GM12873 (cell line): Measurements from ENCODE around the gene GALNTL6.

Source experiments
- CTCF ChIP-seq: IDR thresholded peaks from 2 replicates; pipeline ENCODE4 v1.5.1; 2012; ENCODE audit warnings: low read depth, mild to moderate bottlenecking, moderate library complexity, low read length, control low read depth; ENCODE audit not compliant: insufficient read depth; ENCODE audit errors: missing control alignments

The GALNTL6 gene

DNA sequence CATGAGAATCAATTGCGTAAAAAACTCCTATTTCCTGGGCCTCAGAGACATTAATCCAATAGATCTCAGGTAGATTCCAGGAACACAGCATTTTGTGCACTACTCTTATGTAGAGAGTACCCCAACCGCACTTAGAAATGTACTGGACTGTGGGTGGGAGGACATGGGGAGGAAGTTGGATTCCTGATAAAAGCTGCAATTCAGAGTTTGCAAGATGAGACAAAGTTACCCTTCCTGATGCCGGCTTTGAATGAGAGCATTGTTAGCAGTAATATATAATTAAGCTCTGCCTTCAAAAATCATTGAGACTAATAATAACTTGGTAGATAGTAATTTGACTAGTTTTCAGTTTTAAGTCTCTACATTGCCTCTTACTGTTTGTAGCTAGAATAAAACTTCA, 1032.1 kb downstream of the GALNTL6 start:
- no peak for TF ChIP-seq CTCF

GRCh38 chr4:172850838-172851237, 1037.6 kb downstream of the GALNTL6 start:
- no peak for TF ChIP-seq CTCF

- TF ChIP-seq CTCF: no peak
Measured at GRCh38 chr4:172851534-172851933, 1038.3 kb downstream of the GALNTL6 start.

- TF ChIP-seq CTCF: no peak
Measured at GRCh38 chr4:172857026-172857425, 1043.8 kb downstream of the GALNTL6 start.

GRCh38 chr4:172858731-172859230, 1045.6 kb downstream of the GALNTL6 start:
- TF ChIP-seq CTCF: no peak

GRCh38 chr4:172865103-172865502, 1051.9 kb downstream of the GALNTL6 start:
- no peak for TF ChIP-seq CTCF

DNA sequence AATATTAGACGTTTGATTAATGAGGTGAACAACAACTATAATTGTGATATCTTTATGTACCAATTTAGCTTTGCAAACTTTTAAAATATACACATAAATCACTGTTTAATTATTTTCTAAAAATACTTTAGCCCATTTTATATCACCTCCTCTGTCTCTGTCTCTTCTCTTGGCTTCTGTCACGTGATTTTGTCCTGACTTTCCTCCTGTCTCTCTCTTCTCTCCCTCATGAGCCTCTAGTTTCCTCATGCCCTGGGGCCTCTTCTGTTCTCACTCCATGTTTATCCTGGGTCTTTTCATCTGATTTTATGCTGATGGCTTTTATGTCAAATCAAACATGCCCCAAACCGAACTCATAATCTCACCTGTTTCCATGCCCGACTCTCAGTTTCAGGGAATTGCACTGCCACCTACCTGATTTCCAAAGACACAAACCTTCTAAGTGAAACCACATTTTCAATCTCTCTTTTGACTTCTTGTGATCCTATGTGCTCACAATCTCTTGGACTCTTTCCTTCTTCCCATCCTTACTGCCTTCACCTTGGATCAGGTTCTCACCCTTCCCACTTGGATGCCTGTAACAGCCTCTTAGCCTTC, 1052.4 kb downstream of the GALNTL6 start:
- no peak for TF ChIP-seq CTCF

DNA sequence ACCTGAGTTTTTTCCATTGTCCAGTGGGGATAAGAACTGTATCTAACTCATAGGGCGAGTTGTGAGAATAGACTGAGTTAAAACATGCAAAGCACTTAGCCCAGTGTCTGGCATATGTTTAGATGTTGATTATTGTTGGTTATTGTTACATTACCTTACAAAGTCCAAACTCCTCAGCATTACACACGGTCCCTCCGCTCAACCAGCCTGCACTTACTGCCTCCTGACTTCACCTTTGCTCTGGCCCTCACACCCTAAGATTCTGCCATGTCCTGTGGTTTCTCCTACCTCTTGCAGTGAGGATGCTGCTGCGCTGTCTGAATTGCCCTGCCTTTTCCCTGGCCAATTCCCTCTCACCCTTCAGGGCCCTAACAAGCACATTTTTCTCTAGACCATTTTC, 1053.2 kb downstream of the GALNTL6 start:
- no peak for TF ChIP-seq CTCF
